K562 (cell line): Measurements from ENCODE around the gene SERINC5. TPM values are rescaled to one million over a fixed set of nuclear protein-coding genes. Genes with fewer than 3 reads are reported as not detected.

Experiments
- ATAC-seq: fragments of 200-7000 bp; cut with Tn5 transposase; 3 replicates; pipeline ENCODE4 v1.9.1; 2020; ENCODE audit warnings: moderate library complexity
- BruUV-seq: library from RNA; stranded (reverse); fragments of 400-500 nt; replicated peaks from 2 replicates; lab custom pipeline; 2021; lab: Mats Ljungman, UMichigan
- CTCF ChIA-PET: fragments of 300-600 bp; formaldehyde crosslinking; extraction: SDS; loops from one replicate; lab custom pipeline; 2021; ENCODE audit warnings: low intra/inter-chr PET ratio; lab: Yijun Ruan, JAX
- POLR2A ChIA-PET: fragments of 300-600, 350-650 bp; sonication (Branson Sonifier 250); formaldehyde crosslinking; extraction: SDS; loops from one replicate; lab custom pipeline; 2021; ENCODE audit warnings: antibody characterized with exemption, inconsistent platforms; lab: Yijun Ruan, JAX
- DNase-seq, 4 experiments: peaks; one replicate each; pipeline versions ENCODE4 v3.0.0 to v3.0.0-alpha.2; 2011 to 2018; ENCODE audit warnings: low spot score in 3 of 4, mixed read lengths in 3 of 4; ENCODE audit errors: extremely low read depth in 1 of 4
- FAIRE-seq: peaks from 2 replicates; lab custom pipeline; 2011; peaks lifted over from hg19 to GRCh38; lab: Jason Lieb, UNC
- H2AFZ ChIP-seq: 2 replicates; pipeline ENCODE4 v1.6.0; 2011; ENCODE audit warnings: low read depth, low read length, control low read depth, inconsistent platforms
- H3K27ac ChIP-seq: fragments of 200-600 bp; 3 replicates; pipeline ENCODE4 v1.8.0; 2011; ENCODE audit warnings: low read depth, mild to moderate bottlenecking, control low read depth, inconsistent platforms, low read length, moderate library complexity, mixed read lengths; ENCODE audit errors: extremely low read depth
- H3K27me3 ChIP-seq, 2 experiments: fragments of 300-600 bp in 1 of 2; 2 replicates in 1 of 2; 3 replicates in 1 of 2; pipeline versions ENCODE4 v1.6.0 to v1.8.0; 2011; ENCODE audit warnings: inconsistent platforms in 2 of 2, low read length in 2 of 2, mild to moderate bottlenecking in 1 of 2, mixed read lengths in 1 of 2, moderate library complexity in 1 of 2; ENCODE audit not compliant: control insufficient read depth in 2 of 2, insufficient read depth in 2 of 2
- H3K36me3 ChIP-seq: fragments of 300-600 bp; 3 replicates; pipeline ENCODE4 v1.8.0; 2011; ENCODE audit warnings: mild to moderate bottlenecking, low read length, inconsistent platforms; ENCODE audit not compliant: control insufficient read depth, insufficient read depth
- H3K4me1 ChIP-seq, 2 experiments: fragments of 200-600 bp in 1 of 2; replicated peaks in 1 of 2; 2 replicates in 1 of 2; 3 replicates in 1 of 2; pipeline versions ENCODE4 v1.5.1 to v1.8.0; 2011; ENCODE audit warnings: inconsistent platforms in 2 of 2, low read length in 2 of 2, mild to moderate bottlenecking in 1 of 2, mixed read lengths in 1 of 2, moderate library complexity in 1 of 2; ENCODE audit not compliant: control insufficient read depth in 2 of 2, insufficient read depth in 2 of 2
- H3K4me2 ChIP-seq: 2 replicates; pipeline ENCODE4 v1.6.1; 2011; ENCODE audit warnings: low read length, control low read depth, inconsistent platforms, mixed read lengths; ENCODE audit not compliant: insufficient read depth
- H3K4me3 ChIP-seq: fragments of 200-600 bp; sonication (generic), shearing (Covaris generic); 2 replicates; pipeline ENCODE4 v1.5.1; 2016; ENCODE audit warnings: control low read depth, inconsistent platforms
- H3K79me2 ChIP-seq: fragments of 200-600 bp; 3 replicates; pipeline ENCODE4 v1.8.0; 2011; ENCODE audit warnings: low read length, inconsistent platforms; ENCODE audit not compliant: control insufficient read depth, insufficient read depth
- H3K9ac ChIP-seq, 2 experiments: 2 replicates each; pipeline versions ENCODE4 v1.6.0 to v1.6.1; 2011; ENCODE audit warnings: low read depth in 2 of 2, low read length in 2 of 2, control low read depth in 1 of 2, inconsistent platforms in 1 of 2, mild to moderate bottlenecking in 1 of 2, mixed read lengths in 1 of 2; ENCODE audit not compliant: insufficient read depth in 1 of 2
- H3K9me1 ChIP-seq: one replicate; pipeline ENCODE4 v1.6.0; 2011; ENCODE audit warnings: inconsistent platforms, mild to moderate bottlenecking, low read length, moderate library complexity; ENCODE audit not compliant: control insufficient read depth, insufficient read depth
- H3K9me3 ChIP-seq: replicated peaks from 2 replicates; pipeline ENCODE4 v1.5.1; 2011; ENCODE audit warnings: low read depth, low read length, inconsistent platforms; ENCODE audit not compliant: control insufficient read depth, insufficient read depth
- H4K20me1 ChIP-seq: replicated peaks from 2 replicates; pipeline ENCODE4 v1.6.1; 2011; ENCODE audit warnings: low read length, inconsistent platforms, mixed read lengths; ENCODE audit not compliant: control insufficient read depth, insufficient read depth
- ATF1 ChIP-seq, 2 experiments: fragments of 450-650 bp in 1 of 2; IDR thresholded peaks; 2 replicates each; pipeline ENCODE4 v1.6.1; 2016; ENCODE audit warnings: missing compliant biosample characterization in 1 of 2, missing genetic modification characterization in 1 of 2
- ATF7 ChIP-seq: fragments of 450-650 bp; IDR thresholded peaks from 2 replicates; pipeline ENCODE4 v1.7.1; 2014; ENCODE audit warnings: mild to moderate bottlenecking, moderate library complexity
- BRF2 ChIP-seq: IDR thresholded peaks from 3 replicates; pipeline ENCODE4 v1.6.1; 2011; ENCODE audit warnings: borderline replicate concordance, mild to moderate bottlenecking; ENCODE audit not compliant: insufficient read length, insufficient read depth
- HMBOX1 ChIP-seq: sonication (generic); IDR thresholded peaks from 2 replicates; pipeline ENCODE4 v1.6.1; 2016
- RB1 ChIP-seq: fragments of 450-650 bp; IDR thresholded peaks from 2 replicates; pipeline ENCODE4 v1.6.1; 2017; ENCODE audit warnings: low read depth, mild to moderate bottlenecking
- SP2 ChIP-seq: IDR thresholded peaks from 2 replicates; pipeline ENCODE4 v1.6.1; 2011; ENCODE audit warnings: mild to moderate bottlenecking, low read depth, low read length, moderate library complexity; ENCODE audit not compliant: poor library complexity, severe bottlenecking; ENCODE audit errors: extremely low read depth
- XRCC5 ChIP-seq: fragments of 200-400 bp; formaldehyde crosslinking; IDR thresholded peaks from 2 replicates; pipeline ENCODE4 v1.6.1; 2017; ENCODE audit warnings: low read depth, mild to moderate bottlenecking, low read length
- ZFPM2 ChIP-seq: fragments of 250-450 bp; sonication (Bioruptor Pico); IDR thresholded peaks from 2 replicates; pipeline ENCODE4 v1.5.1; 2022; ENCODE audit warnings: mild to moderate bottlenecking
- ZNF3 ChIP-seq: fragments of 250-450 bp; sonication (Bioruptor Pico); IDR thresholded peaks from 2 replicates; pipeline ENCODE4 v1.5.0; 2021; ENCODE audit warnings: mild to moderate bottlenecking, moderate library complexity
- WGBS: fragments of 100-300 bp; shearing (Covaris generic); methylation state at CpG from one replicate; pipeline ENCODE4 v1.1.6; 2016; ENCODE audit warnings: low coverage, mixed read lengths; ENCODE audit not compliant: insufficient coverage; ENCODE audit errors: missing lambda C conversion rate; 5-methylcytosine and 5-hydroxymethylcytosine counted together
- in situ Hi-C: fragments of 300-500 bp; cut with MboI; formaldehyde crosslinking; loops from 4 replicates; pipeline ENCODE4 v1.15.0; 2018; ENCODE audit warnings: inconsistent platforms, mixed read lengths
- intact Hi-C: fragments of 100-400 bp; cut with micrococcal nuclease; formaldehyde crosslinking; loops from 2 replicates; pipeline ENCODE4 v1.14.2; 2022
- polyA plus RNA-seq, 8 experiments: library from polyadenylated mRNA; depleted of rRNA in 4 of 8; stranded (reverse) in 5 of 8; unstranded in 3 of 8; fragments of >200 nt; fragmentation: Nextera tagmentation in 2 of 8; fragmentation: Illumina TruSeq in 1 of 8; extraction: Ambion mirVana in 2 of 8; extraction: Trizol in 1 of 8; gene quantifications; 2 replicates each; pipeline versions ENCODE4 v1.2.1 to v1.2.3, GENCODE V29; 2011 to 2014; ENCODE audit warnings: inconsistent platforms in 1 of 8, missing spikeins in 1 of 8
- total RNA-seq, 7 experiments: library from RNA; depleted of rRNA in 6 of 7; stranded (reverse); fragments of >200 nt in 6 of 7; fragmentation: Illumina TruSeq in 2 of 7; extraction: Trizol in 2 of 7; gene quantifications; 2 replicates each; pipeline versions ENCODE4 v1.2.1 to v1.2.3, GENCODE V29; 2011 to 2021; ENCODE audit warnings: low replicate concordance in 1 of 7

SERINC5 gene
- total and polyA plus RNA-seq, 9 of the 15 experiments (the other 6 are each of a cell fraction or from before 2014, with no cell fraction given): 1.4 to 7.9 (median 3.7) TPM

- H3K9ac ChIP-seq: no peak overlapping the region
- no peak overlapping the region for H2AFZ ChIP-seq
- no peak overlapping the region for H3K4me2 ChIP-seq
- ATAC-seq (no peak), DNase-seq (no peak), FAIRE-seq (no peak)
- H3K4me1 ChIP-seq: no peaks in the 10 kb centered on the region
- peaks cover 3 to 16% of the 10 kb centered on the region in 2 experiments; a peak in 4 of 5 replicates for H3K27me3 ChIP-seq
- in situ Hi-C loops: loop anchor here (25.0 kb wide), 1 partner anchor 1065 kb away; no protein-coding TSS in a partner anchor
- H3K9me3 ChIP-seq: 0 out of 2 replicates have a peak, but pooled peaks cover 3% of the 10 kb centered on the region
- ChIA-PET CTCF (interaction anchor here (0.6 kb wide), 1 partner anchor 179 kb away, joined by 6 read pairs; no protein-coding TSS in a partner anchor), POLR2A (no interaction called here)
- intact Hi-C loops: no loop called here
- H3K9me1 ChIP-seq: no peaks in the 10 kb centered on the region
- WGBS: 0% methylated on average over 2 of the region's 2 CpGs
- H3K27ac ChIP-seq: no peak overlapping the region
- H3K4me3 ChIP-seq: no peak overlapping the region
- BruUV-seq: no TSS peak
- H3K36me3 ChIP-seq: no peaks in the 10 kb centered on the region
- TF ChIP-seq ZFPM2 (no peak), ATF1 (CRISPR knock-in tag; IDR thresholded peaks at IDR 0.05) (no peak), ATF1 (tag; IDR thresholded peaks at IDR 0.05) (no peak), BRF2 (no peak), HMBOX1 (no peak), ZNF3 (CRISPR knock-in tag) (no peak), XRCC5 (no peak), SP2 (no peak), ATF7 (no peak), RB1 (no peak)
- no peaks in the 10 kb centered on the region for H4K20me1 ChIP-seq
- H3K79me2 ChIP-seq: no peaks in the 10 kb centered on the region
These were observed 133.3 kb downstream of the SERINC5 start for GRCh38 chr5:80122579-80122978.
